ENCODE measurements around the gene PRPSAP2. TPM values are rescaled to one million over a fixed set of nuclear protein-coding genes. Genes with fewer than 3 reads are reported as not detected.
A peak's percentile ranks its signal among the peaks of the same experiment; 100 is the strongest.

Gene PRPSAP2
- total and polyA plus RNA-seq, 12 donors = 13.9 to 56.9 (median 31.1) TPM

GRCh38 chr17:18855831-18856569 is 1.9 kb upstream of the PRPSAP2 start:
- H3K4me1 ChIP-seq (replicated peaks in 1 of 2) = peaks cover 18 to 31% of the 10 kb centered on the region in 2 donors
- H3K27me3 ChIP-seq = no peaks in the 10 kb centered on the region
- intact Hi-C loops (cut with DNase I) = no loop called here
- TF ChIP-seq, protein P1, sequence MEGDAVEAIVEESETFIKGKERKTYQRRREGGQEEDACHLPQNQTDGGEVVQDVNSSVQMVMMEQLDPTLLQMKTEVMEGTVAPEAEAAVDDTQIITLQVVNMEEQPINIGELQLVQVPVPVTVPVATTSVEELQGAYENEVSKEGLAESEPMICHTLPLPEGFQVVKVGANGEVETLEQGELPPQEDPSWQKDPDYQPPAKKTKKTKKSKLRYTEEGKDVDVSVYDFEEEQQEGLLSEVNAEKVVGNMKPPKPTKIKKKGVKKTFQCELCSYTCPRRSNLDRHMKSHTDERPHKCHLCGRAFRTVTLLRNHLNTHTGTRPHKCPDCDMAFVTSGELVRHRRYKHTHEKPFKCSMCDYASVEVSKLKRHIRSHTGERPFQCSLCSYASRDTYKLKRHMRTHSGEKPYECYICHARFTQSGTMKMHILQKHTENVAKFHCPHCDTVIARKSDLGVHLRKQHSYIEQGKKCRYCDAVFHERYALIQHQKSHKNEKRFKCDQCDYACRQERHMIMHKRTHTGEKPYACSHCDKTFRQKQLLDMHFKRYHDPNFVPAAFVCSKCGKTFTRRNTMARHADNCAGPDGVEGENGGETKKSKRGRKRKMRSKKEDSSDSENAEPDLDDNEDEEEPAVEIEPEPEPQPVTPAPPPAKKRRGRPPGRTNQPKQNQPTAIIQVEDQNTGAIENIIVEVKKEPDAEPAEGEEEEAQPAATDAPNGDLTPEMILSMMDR (IDR thresholded peaks at IDR 0.05) = no peak
- TF ChIP-seq POLR2A (IDR thresholded peaks at IDR 0.05) = peak; percentile 48 to 88
- peak overlapping the region in 4 of 5 donors; percentile 53 to 88 (median 72) for H3K27ac ChIP-seq
- no peaks in the 10 kb centered on the region for H3K9me3 ChIP-seq (replicated peaks in 1 of 3)
- 0 to 1% (median 0%) methylated on average over 19 to 29 of the region's 29 CpGs for WGBS, 4 donors
- peak overlapping the region in 2 of 4 donors; percentile 23 to 56 for H3K4me3 ChIP-seq
- DNase-seq = peak; percentile 91 to 98 (median 96)
- H3K36me3 ChIP-seq (replicated peaks in 1 of 2) = no peaks in the 10 kb centered on the region

- Histone ChIP-seq H3K27ac (peak overlapping the region in 4 of 5 donors; percentile 53 to 88 (median 72)), H3K36me3 (replicated peaks in 1 of 2) (no peaks in the 10 kb centered on the region), H3K9me3 (replicated peaks in 1 of 3) (no peaks in the 10 kb centered on the region), H3K4me1 (replicated peaks in 1 of 2) (peaks cover 18 to 31% of the 10 kb centered on the region in 2 donors), H3K27me3 (no peaks in the 10 kb centered on the region), H3K4me3 (peak overlapping the region in 2 of 4 donors; percentile 23 to 56)
- WGBS, 4 donors = 7 to 10% (median 10%) methylated on average over 7 of the region's 7 CpGs
- no peak for DNase-seq
- TF ChIP-seq, protein P1 (IDR thresholded peaks at IDR 0.05) = no peak
- TF ChIP-seq POLR2A (IDR thresholded peaks at IDR 0.05) = no peak
- intact Hi-C loops (cut with DNase I) = no loop called here
These were observed 1.4 kb upstream of the PRPSAP2 start for GRCh38 chr17:18856570-18856915.

- H3K36me3 ChIP-seq (replicated peaks in 1 of 2) = no peaks in the 10 kb centered on the region
- H3K4me1 ChIP-seq (replicated peaks in 1 of 2) = peaks cover 18 to 31% of the 10 kb centered on the region in 2 donors
- TF ChIP-seq POLR2A (IDR thresholded peaks at IDR 0.05) = no peak
- TF ChIP-seq, protein P1 (IDR thresholded peaks at IDR 0.05) = no peak
- H3K9me3 ChIP-seq (replicated peaks in 1 of 3) = no peaks in the 10 kb centered on the region
- no peaks in the 10 kb centered on the region for H3K27me3 ChIP-seq
- intact Hi-C loops (cut with DNase I) = no loop called here
- WGBS, 4 donors = 12 to 15% (median 14%) methylated on average over 12 of the region's 12 CpGs
- H3K27ac ChIP-seq = peak overlapping the region; percentile 51 to 96 (median 89)
- peak overlapping the region; percentile 15 to 84 (median 43) for H3K4me3 ChIP-seq
- no peak for DNase-seq
These were observed 775 bp downstream of the PRPSAP2 start for GRCh38 chr17:18858567-18859245.

GRCh38 chr17:18859256-18859655 is 1.3 kb downstream of the PRPSAP2 start:
- WGBS, 4 donors = 29 to 43% (median 38%) methylated on average over 4 of the region's 4 CpGs
- peak overlapping the region in 1 of 4 donors; percentile 84 for H3K4me3 ChIP-seq
- TF ChIP-seq POLR2A (IDR thresholded peaks at IDR 0.05) = peak in 1 of 2 donors; percentile 32
- TF ChIP-seq, protein P1 (IDR thresholded peaks at IDR 0.05) = no peak
- peak overlapping the region in 3 of 5 donors; percentile 33 to 94 (median 39) for H3K27ac ChIP-seq
- no peaks in the 10 kb centered on the region for H3K36me3 ChIP-seq (replicated peaks in 1 of 2)
- no peak for DNase-seq
- intact Hi-C loops (cut with DNase I) = no loop called here
- H3K27me3 ChIP-seq = no peaks in the 10 kb centered on the region
- H3K4me1 ChIP-seq (replicated peaks in 1 of 2) = peaks cover 18 to 31% of the 10 kb centered on the region in 2 donors
- no peaks in the 10 kb centered on the region for H3K9me3 ChIP-seq (replicated peaks in 1 of 3)

All from adrenal gland (tissue), 12 donors.